Right atrium auricular region (tissue), 2 donors: ENCODE data around the gene WT1. TPM values are rescaled to one million over a fixed set of nuclear protein-coding genes. Genes with fewer than 3 reads are reported as not detected.

Experiments used
- DNase-seq: peaks from one replicate; pipeline ENCODE4 v3.0.0-alpha.2; 2019; ENCODE audit warnings: low spot score
- H3K27ac ChIP-seq, 2 donors: fragments of 200-600 bp; sonication (generic); 1 replicate in 1 of 2; 2 replicates in 1 of 2; pipeline ENCODE4 v1.5.1; 2016 to 2019
- H3K27me3 ChIP-seq, 2 donors: fragments of 200-600 bp; sonication (generic); one replicate each; pipeline versions ENCODE4 v1.5.1 to v1.6.0; 2017 to 2019
- H3K36me3 ChIP-seq: fragments of 200-600 bp; sonication (generic); one replicate; pipeline ENCODE4 v1.5.1; 2016
- H3K4me1 ChIP-seq, 2 donors: fragments of 200-600 bp; sonication (generic); one replicate each; pipeline versions ENCODE4 v1.5.1 to v1.6.0; 2017 to 2019
- H3K4me3 ChIP-seq, 2 donors: fragments of 200-600 bp; sonication (generic); 1 replicate in 1 of 2; 2 replicates in 1 of 2; pipeline ENCODE4 v1.5.1; 2017 to 2019; ENCODE audit warnings: mild to moderate bottlenecking in 1 of 2, moderate library complexity in 1 of 2
- H3K9me3 ChIP-seq, 2 donors: fragments of 200-600 bp; sonication (generic); one replicate each; pipeline ENCODE4 v1.5.1; 2019
- total RNA-seq, 2 donors: library from RNA; depleted of rRNA; stranded (reverse); fragments of >200 nt; gene quantifications; one replicate each; pipeline ENCODE4 v1.1.0, GENCODE V29; 2016
- TF ChIP-seq, protein P1 (sequence below), 2 donors: fragments of 200-600 bp; sonication (generic); IDR thresholded peaks; one replicate each; pipeline ENCODE4 v1.5.1; 2019; ENCODE audit warnings: antibody characterized with exemption in 2 of 2

WT1 gene
- total RNA-seq, 2 donors from 2014 or later = 8.1 to 10.6 TPM

DNA sequence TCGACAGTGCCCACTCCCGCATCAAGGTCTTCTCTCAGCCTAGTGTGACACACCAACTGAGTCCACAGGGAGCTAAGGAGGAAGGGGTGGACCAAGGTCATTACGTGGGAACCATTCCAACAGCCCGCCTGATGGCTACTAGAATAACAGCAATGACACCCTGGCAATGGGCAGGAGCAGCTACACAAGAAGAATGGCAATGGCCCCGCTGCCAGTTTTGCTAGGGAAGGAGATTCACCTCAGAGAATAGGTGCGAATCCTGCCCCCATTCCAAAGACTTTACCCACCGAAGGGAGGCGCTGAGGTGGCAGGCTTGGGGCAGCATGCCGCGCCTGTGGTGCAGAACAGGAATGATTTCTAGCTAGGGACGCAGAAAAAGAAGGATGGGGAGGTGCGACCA, 9.1 kb downstream of the WT1 start:
- DNase-seq = no peak
- Histone ChIP-seq H3K4me3 (peak overlapping the region in 1 of 2 donors; percentile 34), H3K36me3 (no peaks in the 10 kb centered on the region), H3K9me3 (no peaks in the 10 kb centered on the region), H3K4me1 (peaks cover 0 to 23% of the 10 kb centered on the region in 2 donors), H3K27me3 (peaks cover 0 to 8% of the 10 kb centered on the region in 2 donors), H3K27ac (peak overlapping the region in 1 of 2 donors; percentile 43)
- TF ChIP-seq, protein P1, sequence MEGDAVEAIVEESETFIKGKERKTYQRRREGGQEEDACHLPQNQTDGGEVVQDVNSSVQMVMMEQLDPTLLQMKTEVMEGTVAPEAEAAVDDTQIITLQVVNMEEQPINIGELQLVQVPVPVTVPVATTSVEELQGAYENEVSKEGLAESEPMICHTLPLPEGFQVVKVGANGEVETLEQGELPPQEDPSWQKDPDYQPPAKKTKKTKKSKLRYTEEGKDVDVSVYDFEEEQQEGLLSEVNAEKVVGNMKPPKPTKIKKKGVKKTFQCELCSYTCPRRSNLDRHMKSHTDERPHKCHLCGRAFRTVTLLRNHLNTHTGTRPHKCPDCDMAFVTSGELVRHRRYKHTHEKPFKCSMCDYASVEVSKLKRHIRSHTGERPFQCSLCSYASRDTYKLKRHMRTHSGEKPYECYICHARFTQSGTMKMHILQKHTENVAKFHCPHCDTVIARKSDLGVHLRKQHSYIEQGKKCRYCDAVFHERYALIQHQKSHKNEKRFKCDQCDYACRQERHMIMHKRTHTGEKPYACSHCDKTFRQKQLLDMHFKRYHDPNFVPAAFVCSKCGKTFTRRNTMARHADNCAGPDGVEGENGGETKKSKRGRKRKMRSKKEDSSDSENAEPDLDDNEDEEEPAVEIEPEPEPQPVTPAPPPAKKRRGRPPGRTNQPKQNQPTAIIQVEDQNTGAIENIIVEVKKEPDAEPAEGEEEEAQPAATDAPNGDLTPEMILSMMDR (IDR thresholded peaks at IDR 0.05) = no peak

DNA sequence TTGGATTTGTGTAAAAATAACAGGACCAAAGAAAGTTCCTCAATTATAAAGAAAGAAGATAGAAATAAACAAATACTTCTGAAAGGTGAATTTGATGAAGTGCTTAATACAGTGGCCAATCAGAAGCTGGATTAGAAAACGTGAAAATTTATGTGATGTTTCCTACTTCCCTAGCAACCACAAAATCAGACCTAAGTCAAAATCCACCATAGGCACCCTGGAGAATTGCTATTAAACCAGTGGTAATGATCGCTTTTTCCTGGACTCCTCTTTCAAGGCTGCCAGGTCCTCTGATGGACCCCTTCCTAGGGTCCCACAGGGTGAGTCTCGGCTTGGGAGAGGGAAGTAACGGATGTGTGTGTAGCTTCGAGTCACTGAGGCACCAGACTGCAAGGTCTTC, 9.6 kb downstream of the WT1 start:
- no peak for DNase-seq
- TF ChIP-seq, protein P1 (IDR thresholded peaks at IDR 0.05) = no peak
- no peaks in the 10 kb centered on the region for H3K36me3 ChIP-seq
- H3K27ac ChIP-seq = peak overlapping the region in 1 of 2 donors; percentile 43
- no peaks in the 10 kb centered on the region for H3K9me3 ChIP-seq
- no peak overlapping the region for H3K4me3 ChIP-seq
- peaks cover 0 to 8% of the 10 kb centered on the region in 2 donors for H3K27me3 ChIP-seq
- peaks cover 0 to 23% of the 10 kb centered on the region in 2 donors for H3K4me1 ChIP-seq

DNA sequence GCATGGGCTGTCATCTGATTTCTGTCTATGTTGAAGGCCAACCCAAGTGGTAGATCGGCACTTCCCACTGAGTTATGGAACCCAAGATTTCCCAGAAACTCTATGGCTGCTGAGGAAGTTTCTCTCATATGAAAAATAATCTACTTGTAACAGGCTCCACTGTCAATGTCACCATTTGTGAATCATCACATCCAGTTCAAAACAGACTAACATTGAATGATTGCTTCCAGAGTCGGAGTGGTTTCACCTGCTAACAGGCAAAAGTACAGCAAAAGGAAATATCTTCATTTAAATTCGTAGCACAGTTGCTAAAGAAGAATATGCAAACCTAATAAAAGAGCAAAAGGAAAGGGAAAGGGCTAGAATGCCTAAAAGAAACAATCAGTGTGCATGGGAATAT, 12.8 kb downstream of the WT1 start:
- Histone ChIP-seq H3K36me3 (no peaks in the 10 kb centered on the region), H3K27me3 (peaks cover 0 to 5% of the 10 kb centered on the region in 2 donors), H3K4me1 (peaks cover 0 to 23% of the 10 kb centered on the region in 2 donors), H3K4me3 (no peak overlapping the region), H3K9me3 (no peaks in the 10 kb centered on the region), H3K27ac (no peak overlapping the region)
- DNase-seq = no peak
- TF ChIP-seq, protein P1 (IDR thresholded peaks at IDR 0.05) = no peak

DNA sequence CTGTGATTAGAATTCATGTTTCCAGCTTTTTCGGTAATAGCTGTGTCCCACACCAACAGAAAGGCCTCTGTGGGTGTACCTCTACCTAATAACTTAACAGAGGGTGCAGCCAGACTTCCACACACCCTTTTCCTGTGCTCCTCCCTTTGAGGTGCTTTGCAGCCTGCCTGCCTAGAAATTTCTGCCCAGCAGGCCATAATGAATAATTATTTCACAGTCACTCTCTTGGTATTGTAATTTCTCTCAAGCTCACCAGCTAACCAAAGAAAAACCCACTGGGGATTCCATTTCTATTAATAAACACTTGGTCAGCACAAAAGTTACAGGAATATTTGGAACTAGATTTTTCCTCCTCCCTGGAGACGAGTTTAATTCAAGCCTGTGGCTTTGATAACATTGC, 13.3 kb downstream of the WT1 start:
- DNase-seq = no peak
- H3K36me3 ChIP-seq = no peaks in the 10 kb centered on the region
- H3K9me3 ChIP-seq = no peaks in the 10 kb centered on the region
- H3K27me3 ChIP-seq = peaks cover 0 to 4% of the 10 kb centered on the region in 2 donors
- peaks cover 0 to 17% of the 10 kb centered on the region in 2 donors for H3K4me1 ChIP-seq
- TF ChIP-seq, protein P1 (IDR thresholded peaks at IDR 0.05) = no peak
- H3K27ac ChIP-seq = no peak overlapping the region
- no peak overlapping the region for H3K4me3 ChIP-seq

DNA sequence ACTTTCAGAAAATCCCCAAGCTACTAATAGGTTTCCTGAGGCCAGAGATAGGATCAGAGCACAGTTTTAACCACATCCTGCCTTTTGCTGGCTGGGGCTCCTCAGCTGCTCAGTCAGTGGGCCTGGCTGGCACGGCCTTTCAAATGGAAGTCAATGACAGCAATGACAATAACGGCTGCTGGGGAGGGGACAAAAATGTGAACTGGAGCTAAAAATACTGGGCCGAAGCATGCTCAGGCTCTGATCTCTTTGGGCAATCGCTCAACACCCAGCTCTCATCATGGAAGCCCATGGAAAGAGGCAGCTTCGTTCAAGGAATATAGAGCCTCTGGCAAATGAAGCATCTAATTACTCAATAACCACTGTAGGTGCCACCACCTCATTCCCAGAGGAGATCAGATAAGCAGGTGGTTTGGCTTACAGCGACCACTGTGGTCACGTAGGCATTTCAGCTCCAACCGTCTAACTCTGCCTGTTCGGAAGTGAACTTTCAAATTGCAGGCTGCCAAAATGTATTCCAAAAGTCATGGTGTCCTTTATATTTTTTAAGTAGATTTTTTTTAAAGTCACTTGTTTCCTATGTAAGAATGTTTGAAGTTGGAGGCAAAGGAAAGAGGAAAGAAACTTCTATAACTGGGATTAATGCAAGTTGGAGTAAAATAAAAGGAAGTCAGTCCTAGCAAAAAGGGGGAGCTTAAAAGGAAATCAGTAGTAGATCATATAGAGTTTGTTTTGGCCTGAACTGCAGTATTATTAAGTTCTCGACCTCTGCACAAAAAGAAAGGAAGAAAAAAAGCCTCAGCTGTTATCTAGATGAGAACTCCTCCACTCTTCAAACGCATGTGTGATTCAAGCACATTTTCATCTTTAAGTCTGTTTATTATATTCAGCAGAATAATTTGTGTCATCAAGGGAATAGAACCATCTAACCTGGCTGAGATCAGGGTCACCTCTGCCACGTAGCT, 14.1 kb downstream of the WT1 start:
- no peak overlapping the region for H3K4me3 ChIP-seq
- H3K27ac ChIP-seq = no peak overlapping the region
- no peaks in the 10 kb centered on the region for H3K36me3 ChIP-seq
- H3K9me3 ChIP-seq = no peaks in the 10 kb centered on the region
- peaks cover 0 to 10% of the 10 kb centered on the region in 2 donors for H3K4me1 ChIP-seq
- no peak for DNase-seq
- no peaks in the 10 kb centered on the region for H3K27me3 ChIP-seq
- TF ChIP-seq, protein P1 (IDR thresholded peaks at IDR 0.05) = no peak
